Measurements from ENCODE around the gene CRABP1.

Gene CRABP1

DNA sequence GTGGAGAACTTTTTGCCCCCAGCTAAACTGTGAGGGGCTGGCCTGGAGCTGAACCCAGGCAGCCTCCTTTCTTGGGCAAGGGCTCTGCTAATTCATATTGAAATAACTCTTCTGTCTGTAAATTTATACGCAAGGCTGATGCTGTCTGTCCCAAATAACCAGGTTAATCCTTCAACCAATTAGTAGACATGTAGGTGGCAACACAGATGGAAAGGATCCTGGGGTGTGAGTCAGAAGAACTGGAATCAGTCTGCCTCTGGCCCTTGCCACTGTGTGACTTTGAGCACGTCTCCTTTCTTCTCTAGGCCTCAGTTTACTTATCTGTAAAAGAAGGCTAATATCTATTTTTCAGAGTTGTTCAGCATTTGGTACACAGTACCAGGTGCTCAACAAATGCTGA lies 49.6 kb downstream of the CRABP1 start:
- Histone ChIP-seq H3K4me1 (ENCODE audit: insufficient read depth, low read length) (peaks cover 38% of the 10 kb centered on the region), H3K9ac (ENCODE audit: low read depth, low read length) (no peak overlapping the region), H3K36me3 (ENCODE audit: insufficient read depth, low read length) (no peaks in the 10 kb centered on the region), H3K9me3 (ENCODE audit: control insufficient read depth, insufficient read depth, low read length) (no peaks in the 10 kb centered on the region)

DNA sequence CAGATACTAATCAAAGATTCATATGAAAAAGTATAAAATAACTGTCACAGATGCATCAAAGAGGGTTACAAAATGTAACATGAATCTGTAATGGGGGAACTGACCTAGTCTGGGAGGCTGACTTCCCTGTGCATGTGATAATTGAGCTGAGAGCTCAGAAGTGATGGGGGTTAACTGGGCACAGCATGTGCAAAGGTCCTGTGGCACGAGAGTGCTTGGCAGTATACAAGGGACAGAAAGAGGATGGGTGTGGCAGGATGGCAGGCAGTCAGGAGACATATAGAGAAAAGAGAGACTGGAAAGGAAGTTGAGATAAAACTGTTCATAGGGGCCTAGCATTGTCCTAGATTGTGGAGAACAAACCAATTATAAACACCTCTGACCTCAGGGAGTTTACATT lies 50.1 kb downstream of the CRABP1 start:
- Histone ChIP-seq H3K9ac (ENCODE audit: low read depth, low read length) (no peak overlapping the region), H3K4me1 (ENCODE audit: insufficient read depth, low read length) (peaks cover 42% of the 10 kb centered on the region), H3K9me3 (ENCODE audit: control insufficient read depth, insufficient read depth, low read length) (no peaks in the 10 kb centered on the region), H3K36me3 (ENCODE audit: insufficient read depth, low read length) (no peaks in the 10 kb centered on the region)

DNA sequence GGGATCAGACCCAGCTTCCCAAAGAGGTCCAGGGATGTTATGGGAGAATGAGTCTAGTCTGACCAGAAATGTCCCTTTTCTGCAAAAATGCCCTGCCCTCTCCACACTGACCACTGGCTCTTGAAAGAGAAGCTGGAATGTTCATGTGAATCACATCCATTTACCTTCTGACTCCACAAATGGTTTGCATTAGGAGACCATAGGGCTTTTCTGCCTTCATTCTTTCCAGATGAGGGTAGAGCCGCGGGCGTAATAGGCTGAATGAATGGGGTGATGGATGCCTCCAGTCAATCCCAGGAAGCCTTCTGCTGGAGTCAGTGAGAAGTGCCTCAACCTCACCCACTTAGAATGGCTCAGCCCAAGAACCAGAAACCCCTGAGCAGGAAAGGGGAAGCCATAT lies 50.7 kb downstream of the CRABP1 start:
- H3K9me3 ChIP-seq (ENCODE audit: control insufficient read depth, insufficient read depth, low read length), result no peaks in the 10 kb centered on the region
- H3K9ac ChIP-seq (ENCODE audit: low read depth, low read length), result no peak overlapping the region
- H3K4me1 ChIP-seq (ENCODE audit: insufficient read depth, low read length), result peaks cover 48% of the 10 kb centered on the region
- H3K36me3 ChIP-seq (ENCODE audit: insufficient read depth, low read length), result no peaks in the 10 kb centered on the region

DNA sequence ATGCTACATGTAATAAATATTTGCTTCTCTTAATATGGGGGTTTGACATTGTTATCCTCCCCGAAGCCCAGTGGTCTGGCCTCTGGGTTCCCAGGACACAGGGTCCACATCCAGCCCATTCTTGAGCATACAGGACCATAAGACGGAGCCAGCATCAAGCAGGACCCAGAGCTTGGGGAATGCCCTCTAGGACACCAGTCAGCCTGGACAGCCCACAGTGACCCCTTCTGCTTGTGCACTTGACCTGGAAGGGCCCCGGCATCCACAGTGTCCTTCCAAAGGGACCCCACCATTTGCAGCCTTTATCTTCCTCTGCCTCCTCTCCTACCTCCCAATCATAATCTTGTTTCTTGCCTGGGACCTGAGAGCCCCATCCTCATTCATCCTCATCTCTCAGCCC lies 51.6 kb downstream of the CRABP1 start:
- Histone ChIP-seq H3K9ac (ENCODE audit: low read depth, low read length) (no peak overlapping the region), H3K4me1 (ENCODE audit: insufficient read depth, low read length) (peaks cover 43% of the 10 kb centered on the region)

DNA sequence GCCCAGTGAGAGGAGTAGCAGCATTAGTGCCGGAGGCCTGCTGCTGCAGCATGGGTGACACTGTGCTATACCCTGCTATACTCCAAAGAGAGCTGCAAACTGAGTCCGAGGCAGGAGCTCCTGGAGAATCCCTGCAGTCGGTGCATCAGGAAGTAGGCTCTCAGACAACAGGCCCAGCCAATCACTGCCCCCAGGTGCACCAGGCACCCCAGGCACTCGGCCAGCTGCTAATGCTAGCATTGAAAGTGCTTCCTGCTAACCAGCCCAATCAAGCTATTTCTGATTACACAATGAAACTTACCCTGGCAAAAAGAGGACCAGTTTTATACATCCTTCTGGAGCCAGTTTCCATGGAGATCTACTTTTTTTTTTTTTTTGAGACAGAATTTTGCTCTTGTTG lies 52.3 kb downstream of the CRABP1 start:
- Histone ChIP-seq H3K36me3 (ENCODE audit: insufficient read depth, low read length) (no peaks in the 10 kb centered on the region), H3K9me3 (ENCODE audit: control insufficient read depth, insufficient read depth, low read length) (no peaks in the 10 kb centered on the region), H3K4me1 (ENCODE audit: insufficient read depth, low read length) (peaks cover 39% of the 10 kb centered on the region), H3K9ac (ENCODE audit: low read depth, low read length) (no peak overlapping the region)

More for the DNA sequence above, 51.6 kb downstream of the CRABP1 start:
- H3K9me3 ChIP-seq (ENCODE audit: control insufficient read depth, insufficient read depth, low read length), result no peaks in the 10 kb centered on the region
- H3K36me3 ChIP-seq (ENCODE audit: insufficient read depth, low read length), result no peaks in the 10 kb centered on the region

DNA sequence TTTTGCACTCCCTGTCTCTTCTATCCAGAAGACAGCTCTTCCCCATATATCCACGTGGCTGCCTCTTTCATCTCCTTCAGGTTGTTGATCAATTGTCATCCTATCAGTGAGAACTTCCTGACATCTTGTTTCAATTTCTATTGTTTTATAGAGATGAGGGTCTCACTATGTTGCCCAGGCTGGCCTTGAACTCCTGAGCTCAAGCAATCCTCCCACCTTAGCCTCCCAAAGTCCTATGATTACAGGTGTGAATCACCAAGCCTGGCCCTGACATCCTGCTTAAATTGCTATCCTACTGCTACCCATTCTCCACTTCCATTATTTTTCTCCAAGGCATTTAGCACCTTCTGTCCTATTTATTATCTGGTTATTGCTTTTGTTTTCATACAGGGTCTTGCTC lies 53.0 kb downstream of the CRABP1 start:
- Histone ChIP-seq H3K9ac (ENCODE audit: low read depth, low read length) (no peak overlapping the region), H3K4me1 (ENCODE audit: insufficient read depth, low read length) (peaks cover 33% of the 10 kb centered on the region), H3K36me3 (ENCODE audit: insufficient read depth, low read length) (no peaks in the 10 kb centered on the region)

DNA sequence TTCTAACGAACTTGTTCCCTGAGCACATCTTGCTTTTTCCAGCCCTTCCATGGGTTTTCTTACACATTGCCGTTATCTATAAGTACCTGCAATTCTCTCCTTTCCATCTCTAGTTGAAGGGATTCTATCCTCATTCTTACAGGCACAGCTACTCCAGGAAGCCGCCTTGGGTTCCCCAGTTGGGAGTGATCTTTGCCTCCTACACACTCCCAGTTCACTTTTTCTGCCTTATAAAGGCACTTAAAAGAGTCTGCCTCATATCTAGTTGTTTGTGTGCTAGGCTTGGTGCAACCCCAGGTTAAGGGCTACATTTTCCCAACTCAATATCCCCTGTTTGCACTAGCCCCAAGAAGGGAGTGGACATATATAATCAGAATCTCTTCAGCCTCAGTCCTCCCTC lies 53.9 kb downstream of the CRABP1 start:
- Histone ChIP-seq H3K9me3 (ENCODE audit: control insufficient read depth, insufficient read depth, low read length) (no peaks in the 10 kb centered on the region), H3K36me3 (ENCODE audit: insufficient read depth, low read length) (no peaks in the 10 kb centered on the region), H3K9ac (ENCODE audit: low read depth, low read length) (no peak overlapping the region), H3K4me1 (ENCODE audit: insufficient read depth, low read length) (peaks cover 32% of the 10 kb centered on the region)

More for the DNA sequence above, 53.0 kb downstream of the CRABP1 start:
- no peaks in the 10 kb centered on the region for H3K9me3 ChIP-seq (ENCODE audit: control insufficient read depth, insufficient read depth, low read length)

DNA sequence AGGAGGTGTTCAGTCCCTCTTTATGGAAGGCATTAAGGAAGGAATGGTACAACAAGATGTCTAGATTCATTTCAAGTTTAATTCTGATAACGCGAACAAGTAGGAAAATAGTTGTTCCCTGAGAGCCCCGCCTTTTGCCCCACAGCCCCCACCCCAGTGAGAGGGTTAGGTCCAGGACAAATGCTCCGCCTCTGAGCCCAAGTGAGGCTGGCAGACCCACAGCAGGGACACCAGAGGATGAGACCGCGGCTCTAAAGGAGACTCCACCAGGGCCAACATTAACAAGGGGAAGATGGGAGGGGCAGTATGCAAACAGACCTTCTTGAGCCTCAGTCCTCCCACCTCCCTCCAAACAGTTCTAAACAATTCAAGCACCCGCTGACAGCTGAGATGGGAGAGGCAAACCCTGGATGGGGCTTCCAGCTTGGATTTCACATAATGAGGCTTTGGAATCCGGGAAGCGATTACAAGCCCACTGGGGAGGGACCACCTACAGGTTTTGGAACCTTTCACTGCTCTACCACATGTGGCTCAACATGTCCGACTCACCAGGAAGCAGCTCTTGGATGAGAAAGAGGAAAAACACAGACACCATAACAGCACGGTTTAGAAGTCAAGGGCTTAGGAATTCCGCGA lies 54.9 kb downstream of the CRABP1 start:
- Histone ChIP-seq H3K9me3 (ENCODE audit: control insufficient read depth, insufficient read depth, low read length) (no peaks in the 10 kb centered on the region), H3K36me3 (ENCODE audit: insufficient read depth, low read length) (no peaks in the 10 kb centered on the region), H3K9ac (ENCODE audit: low read depth, low read length) (peak overlapping the region; percentile 2; the same call in 1 of the 2 replicates), H3K4me1 (ENCODE audit: insufficient read depth, low read length) (peaks cover 26% of the 10 kb centered on the region)

DNA sequence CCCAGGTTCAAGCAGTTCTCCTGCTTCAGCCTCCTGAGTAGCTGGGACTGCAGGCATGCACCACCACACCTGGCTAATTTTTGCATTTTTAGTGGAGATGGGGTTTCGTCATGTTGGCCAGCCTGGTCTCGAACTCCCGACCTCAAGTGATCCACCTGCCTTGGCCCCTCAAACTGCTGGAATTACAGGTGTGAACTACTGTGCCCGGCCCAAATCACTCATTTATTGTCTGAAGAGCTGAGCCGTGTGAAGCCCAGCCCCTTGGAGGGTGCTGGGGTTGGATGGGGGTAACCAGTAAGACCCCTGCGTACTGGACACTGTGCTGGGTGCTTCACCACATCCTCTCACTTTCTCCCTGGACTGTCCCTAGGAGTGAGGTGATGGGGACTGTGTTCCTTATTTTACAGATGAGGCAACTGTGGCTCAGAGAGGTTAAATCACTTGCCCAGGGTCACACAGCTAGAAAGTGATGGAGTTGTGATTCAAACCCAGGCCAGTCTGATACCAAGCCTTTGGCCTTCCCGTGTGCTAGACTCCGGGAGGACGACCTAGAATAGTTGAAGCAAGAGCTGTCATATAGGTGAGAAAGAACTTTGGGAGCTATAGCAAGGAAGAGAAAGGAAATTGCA lies 56.1 kb downstream of the CRABP1 start:
- H3K9ac ChIP-seq (ENCODE audit: low read depth, low read length), result no peak overlapping the region
- H3K9me3 ChIP-seq (ENCODE audit: control insufficient read depth, insufficient read depth, low read length), result no peaks in the 10 kb centered on the region
- no peaks in the 10 kb centered on the region for H3K36me3 ChIP-seq (ENCODE audit: insufficient read depth, low read length)
- H3K4me1 ChIP-seq (ENCODE audit: insufficient read depth, low read length), result peaks cover 26% of the 10 kb centered on the region

DNA sequence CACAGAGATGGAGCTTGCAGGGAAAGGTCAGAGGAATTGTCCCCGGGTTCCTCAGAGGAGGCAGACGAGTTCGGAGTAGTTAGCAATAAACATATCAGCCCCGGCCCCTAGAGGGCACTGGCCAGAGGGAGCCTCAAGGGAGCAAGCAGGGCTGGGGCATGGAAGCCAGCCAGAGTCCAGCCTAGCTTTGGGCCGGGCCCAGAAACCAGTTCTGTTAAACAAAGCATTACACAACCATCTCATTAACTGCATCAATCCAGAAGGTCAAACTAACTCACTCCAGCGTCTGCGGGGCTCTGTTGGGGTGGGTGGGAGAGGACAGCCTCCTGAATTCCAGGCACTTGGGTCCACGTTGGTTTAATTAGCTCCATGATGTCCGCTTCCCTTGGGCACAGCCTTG lies 56.8 kb downstream of the CRABP1 start:
- Histone ChIP-seq H3K9me3 (ENCODE audit: control insufficient read depth, insufficient read depth, low read length) (no peaks in the 10 kb centered on the region), H3K9ac (ENCODE audit: low read depth, low read length) (no peak overlapping the region), H3K4me1 (ENCODE audit: insufficient read depth, low read length) (peaks cover 26% of the 10 kb centered on the region), H3K36me3 (ENCODE audit: insufficient read depth, low read length) (no peaks in the 10 kb centered on the region)

DNA sequence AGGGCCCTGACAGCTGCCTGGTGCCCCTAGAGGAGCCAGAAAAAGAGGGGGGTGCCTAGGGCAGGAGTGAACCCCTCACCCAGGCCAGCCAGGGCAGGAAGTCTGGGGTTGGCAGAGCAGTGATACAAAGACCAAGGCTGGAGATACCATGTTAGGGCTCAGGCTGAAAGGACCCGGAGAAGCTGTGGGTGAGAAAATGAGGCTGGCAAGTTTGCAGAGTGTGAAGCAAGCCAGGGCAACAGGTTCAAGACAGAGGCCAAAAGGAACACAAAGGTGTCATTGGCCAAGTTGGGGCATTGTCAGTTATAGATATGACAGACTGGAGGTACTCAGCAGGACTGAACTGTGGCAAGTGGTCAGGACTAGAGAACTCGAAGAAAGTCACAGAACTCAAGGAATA lies 57.2 kb downstream of the CRABP1 start:
- Histone ChIP-seq H3K9ac (ENCODE audit: low read depth, low read length) (no peak overlapping the region), H3K4me1 (ENCODE audit: insufficient read depth, low read length) (peaks cover 26% of the 10 kb centered on the region), H3K36me3 (ENCODE audit: insufficient read depth, low read length) (no peaks in the 10 kb centered on the region)

More for the DNA sequence above, 57.2 kb downstream of the CRABP1 start:
- no peaks in the 10 kb centered on the region for H3K9me3 ChIP-seq (ENCODE audit: control insufficient read depth, insufficient read depth, low read length)
